NOMO-1 (cell line): ENCODE results near the gene ZNF646.

Experiments
- DNase-seq, 2 experiments: peaks; one replicate each; lab custom pipeline; 2025; ENCODE audit not compliant: unreplicated experiment in 2 of 2; lab: John Stamatoyannopoulos, UW

Gene ZNF646

DNA sequence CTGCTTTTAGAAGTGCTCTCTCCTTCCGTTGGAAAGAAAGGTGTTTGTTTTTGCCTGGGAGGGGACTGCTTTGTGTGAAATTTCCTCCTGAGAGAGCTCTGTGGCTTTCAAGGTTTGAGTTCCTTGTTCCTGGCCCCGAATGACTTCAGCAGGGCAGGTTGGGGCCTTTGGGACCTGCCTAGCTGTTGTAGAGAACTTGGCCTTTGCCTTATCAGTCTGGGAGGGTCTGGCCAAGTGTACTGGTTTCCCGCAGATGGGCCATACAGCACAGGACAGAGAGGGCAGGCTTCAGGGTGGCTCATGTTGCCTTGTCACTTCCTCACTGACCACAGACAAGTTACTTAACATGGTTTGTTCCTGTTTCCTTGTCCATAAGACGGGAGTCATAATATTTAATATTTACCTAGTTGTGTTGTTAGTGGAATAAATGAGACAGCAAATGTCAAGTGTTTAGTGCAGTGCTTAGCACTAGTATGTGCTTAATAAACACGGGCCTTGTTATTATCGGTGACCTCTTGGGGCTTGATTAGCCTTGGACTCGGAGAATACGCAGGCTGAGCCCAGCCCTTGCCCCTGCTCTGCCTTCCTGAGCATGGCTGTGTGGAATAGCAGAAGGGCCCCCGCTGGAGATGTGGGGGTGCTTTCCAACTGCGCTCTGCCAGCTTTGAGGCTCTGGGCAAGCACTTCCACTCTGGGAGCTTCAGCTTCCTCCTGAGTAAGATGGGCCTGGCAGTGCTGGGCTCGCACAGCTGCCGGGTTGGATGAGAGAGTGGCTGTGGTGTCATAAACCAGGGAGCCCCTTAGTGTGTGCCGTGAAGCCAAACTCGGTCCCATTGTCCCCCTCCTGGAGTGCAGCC, 54.7 kb downstream of the ZNF646 start:
- peak; percentile 96 to 98 for DNase-seq

DNA sequence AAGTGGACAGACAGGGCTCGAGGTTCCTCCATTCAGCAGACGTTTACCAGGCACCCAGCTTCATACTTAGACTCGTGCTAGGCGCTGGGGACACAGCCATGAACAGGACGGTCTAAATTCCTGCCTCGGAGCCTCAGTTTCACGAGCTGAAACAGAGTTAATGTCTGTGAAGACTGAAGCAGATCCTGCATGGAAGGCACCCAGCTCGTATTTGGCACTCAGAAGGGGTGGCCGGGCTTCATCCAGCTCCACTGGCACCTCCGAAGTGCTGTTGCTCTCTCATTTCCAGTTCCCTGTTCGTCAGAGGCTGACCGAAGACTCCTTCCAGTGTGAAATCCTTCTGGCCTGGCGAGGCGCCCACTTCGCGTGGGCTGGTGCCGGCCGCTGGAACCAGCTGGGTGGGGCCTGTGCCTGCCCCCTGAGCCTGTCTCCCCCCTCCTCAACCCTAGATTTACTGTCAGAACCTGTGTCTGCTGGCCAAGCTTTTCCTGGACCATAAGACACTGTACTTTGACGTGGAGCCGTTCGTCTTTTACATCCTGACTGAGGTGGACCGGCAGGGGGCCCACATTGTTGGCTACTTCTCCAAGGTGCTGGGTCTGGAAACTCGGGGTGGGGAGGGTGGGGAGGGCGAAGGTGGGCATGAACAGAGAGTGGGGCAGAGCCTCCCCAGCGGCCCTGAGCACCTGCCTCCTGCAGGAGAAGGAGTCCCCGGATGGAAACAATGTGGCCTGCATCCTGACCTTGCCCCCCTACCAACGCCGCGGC, 55.5 kb downstream of the ZNF646 start:
- peak in 1 of 2 experiments; percentile 48 for DNase-seq

DNA sequence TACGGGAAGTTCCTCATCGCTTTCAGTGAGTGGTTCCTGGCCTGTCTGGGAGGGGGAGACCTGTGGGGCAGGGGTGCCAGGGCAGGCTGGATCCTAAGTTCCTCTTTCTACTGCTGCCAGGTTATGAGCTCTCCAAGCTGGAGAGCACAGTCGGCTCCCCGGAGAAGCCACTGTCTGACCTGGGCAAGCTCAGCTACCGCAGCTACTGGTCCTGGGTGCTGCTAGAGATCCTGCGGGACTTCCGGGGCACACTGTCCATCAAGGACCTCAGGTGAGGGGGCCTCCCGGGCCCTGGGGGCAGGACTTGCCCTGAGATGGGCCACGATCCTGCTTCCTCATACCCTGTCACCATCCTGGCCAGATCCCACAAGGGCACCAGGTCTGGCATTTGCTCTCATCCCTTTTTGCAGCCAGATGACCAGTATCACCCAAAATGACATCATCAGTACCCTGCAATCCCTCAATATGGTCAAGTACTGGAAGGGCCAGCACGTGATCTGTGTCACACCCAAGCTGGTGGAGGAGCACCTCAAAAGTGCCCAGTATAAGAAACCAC, 56.2 kb downstream of the ZNF646 start:
- DNase-seq, result peak in 1 of 2 experiments; percentile 17

DNA sequence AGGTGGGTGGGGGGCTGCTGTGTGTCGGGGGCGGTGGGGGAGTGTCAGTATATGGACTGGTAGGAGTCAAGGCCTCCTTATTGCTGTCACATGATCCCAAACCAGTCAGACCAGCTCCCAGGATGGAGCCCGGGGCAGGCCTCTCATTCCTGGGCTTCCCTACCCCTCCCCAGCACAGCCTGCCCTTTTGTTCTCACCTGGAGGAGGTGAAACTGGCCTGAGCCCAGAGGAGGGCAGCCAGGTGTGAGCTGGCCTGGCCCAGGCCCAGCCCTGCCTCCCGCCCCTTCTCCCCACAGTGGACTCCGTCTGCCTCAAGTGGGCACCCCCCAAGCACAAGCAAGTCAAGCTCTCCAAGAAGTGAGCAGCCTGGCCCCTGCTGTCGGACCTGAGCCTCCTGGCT, 56.7 kb downstream of the ZNF646 start:
- DNase-seq, result no peak

DNA sequence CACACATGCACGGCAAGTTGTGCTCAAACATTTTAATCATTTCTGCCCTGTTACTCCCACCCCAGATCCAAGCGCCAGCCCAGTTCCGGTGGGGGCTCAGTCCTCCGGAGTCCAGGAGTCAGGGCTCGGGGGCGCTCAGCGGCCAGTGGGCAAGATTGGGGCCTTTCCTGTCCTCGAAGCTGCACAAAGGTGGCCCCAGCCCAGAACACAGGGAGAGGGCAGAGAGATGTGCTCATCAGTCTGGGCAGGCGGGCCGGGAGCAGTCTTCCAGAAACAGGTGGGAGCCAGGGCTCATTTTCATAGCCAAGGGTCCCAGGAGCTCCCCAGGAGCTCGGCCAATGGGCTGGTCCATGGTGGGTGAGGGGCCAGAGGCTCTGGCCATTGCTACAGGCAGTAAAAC, 57.2 kb downstream of the ZNF646 start:
- DNase-seq, result no peak

DNA sequence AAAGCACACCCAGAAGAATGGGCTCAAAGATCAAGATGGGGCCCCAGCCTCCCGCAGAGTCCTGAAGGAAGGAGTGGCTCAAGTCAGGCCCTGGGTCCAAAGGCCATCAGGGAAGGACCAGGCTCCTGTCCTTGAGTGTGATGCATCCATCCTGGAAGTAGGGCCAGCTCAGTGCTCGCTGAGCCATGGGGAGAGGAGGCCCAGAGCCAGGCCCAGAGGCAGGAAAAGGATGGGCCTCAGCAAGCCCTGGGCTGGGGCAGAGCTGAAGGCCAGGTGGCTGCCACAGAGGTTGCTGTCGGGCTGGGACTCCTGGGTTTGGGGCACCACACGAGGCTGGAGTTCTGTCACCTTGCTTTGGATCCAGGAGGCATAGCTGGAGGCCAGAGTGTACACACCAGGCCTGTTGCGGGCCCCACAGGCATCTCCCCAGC, 57.6 kb downstream of the ZNF646 start:
- DNase-seq, result no peak

DNA sequence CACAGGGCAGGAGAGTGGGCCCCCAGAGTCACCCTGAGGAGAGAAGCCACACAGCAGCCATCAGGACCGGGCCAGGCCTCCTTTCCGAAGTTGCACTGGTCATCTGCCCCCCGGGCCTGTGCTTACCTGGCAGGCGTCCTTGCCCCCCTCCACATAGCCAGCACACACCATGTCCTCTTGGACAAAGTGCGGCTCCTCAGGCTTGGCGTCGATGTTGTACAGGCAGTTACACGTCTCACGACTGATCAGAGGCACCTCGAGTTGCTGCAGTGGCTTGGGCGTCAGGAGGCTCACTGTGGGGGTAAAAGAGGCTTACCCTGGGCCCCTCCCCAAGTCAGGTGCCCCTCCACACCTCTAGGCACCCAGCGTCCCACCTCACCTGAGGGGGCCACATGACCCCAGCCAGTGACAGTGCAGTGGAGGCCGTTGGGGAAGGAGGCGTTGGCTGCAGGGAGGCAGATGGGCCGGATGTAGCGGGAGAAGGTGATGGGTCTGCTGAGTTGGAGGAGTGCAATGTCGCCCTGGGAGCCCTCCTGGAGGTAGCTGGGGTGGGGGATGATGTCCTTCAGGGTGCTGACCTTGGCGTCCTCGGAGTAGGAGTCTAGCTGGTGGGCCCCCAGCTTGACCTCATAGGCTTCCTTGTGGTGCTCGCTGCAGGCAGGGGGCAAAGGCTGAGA, 58.2 kb downstream of the ZNF646 start:
- no peak for DNase-seq

DNA sequence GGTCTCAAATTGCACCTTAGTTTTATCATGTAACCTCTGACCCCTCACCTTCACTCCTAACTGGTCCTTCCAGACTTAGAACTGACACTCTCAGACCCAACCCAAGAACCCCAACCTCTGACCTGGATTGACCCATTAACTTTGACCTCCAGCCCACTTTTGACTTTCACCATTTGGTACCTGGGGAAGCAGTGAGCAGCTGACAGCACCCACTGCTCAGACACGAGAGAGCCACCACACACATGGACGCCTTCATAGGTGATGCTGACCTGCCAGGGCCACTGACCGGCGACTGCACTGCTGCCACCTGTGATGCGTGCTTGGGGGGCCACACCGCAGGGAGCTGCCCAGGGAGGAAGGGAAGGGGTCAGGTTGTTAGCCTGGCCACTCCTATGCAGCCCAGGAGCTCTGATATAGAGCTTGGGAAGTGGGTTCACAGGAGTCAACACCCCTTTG, 58.9 kb downstream of the ZNF646 start:
- no peak for DNase-seq
